Smooth muscle cell (in vitro differentiated cells): ENCODE measurements around the gene MYRFL. TPM values are rescaled to one million over a fixed set of nuclear protein-coding genes. Genes with fewer than 3 reads are reported as not detected.

Source experiments
- DNase-seq: peaks from one replicate; lab custom pipeline; 2025; ENCODE audit not compliant: unreplicated experiment; lab: John Stamatoyannopoulos, UW
- H2AFZ ChIP-seq: fragments of 200-600 bp; sonication (generic); 2 replicates; pipeline ENCODE4 v1.6.0; 2016; ENCODE audit warnings: antibody characterized with exemption, low read depth, mild to moderate bottlenecking
- H3F3A ChIP-seq: fragments of 200-600 bp; sonication (generic); 2 replicates; pipeline ENCODE4 v1.6.0; 2017; ENCODE audit warnings: antibody characterized with exemption, low read depth
- H3K27ac ChIP-seq: fragments of 200-600 bp; sonication (generic); 2 replicates; pipeline ENCODE4 v1.5.1; 2016; ENCODE audit warnings: low read depth, mild to moderate bottlenecking
- H3K27me3 ChIP-seq: fragments of 200-600 bp; sonication (generic); 2 replicates; pipeline ENCODE4 v1.6.1; 2016; ENCODE audit warnings: low read depth, mild to moderate bottlenecking
- H3K36me3 ChIP-seq: fragments of 200-600 bp; sonication (generic); 2 replicates; pipeline ENCODE4 v1.5.1; 2016; ENCODE audit warnings: low read depth
- H3K4me1 ChIP-seq: fragments of 200-600 bp; sonication (generic); 2 replicates; pipeline ENCODE4 v1.5.1; 2016; ENCODE audit warnings: low read depth
- H3K4me2 ChIP-seq: fragments of 200-600 bp; sonication (generic); 2 replicates; pipeline ENCODE4 v1.6.0; 2016; ENCODE audit warnings: mild to moderate bottlenecking
- H3K4me3 ChIP-seq: fragments of 200-600 bp; sonication (generic); 2 replicates; pipeline ENCODE4 v1.5.1; 2016; ENCODE audit warnings: mild to moderate bottlenecking
- H3K79me2 ChIP-seq: fragments of 200-600 bp; sonication (generic); 2 replicates; pipeline ENCODE4 v1.6.0; 2016; ENCODE audit warnings: low read depth, mild to moderate bottlenecking
- H3K9ac ChIP-seq: fragments of 200-600 bp; sonication (generic); 2 replicates; pipeline ENCODE4 v1.6.0; 2016; ENCODE audit warnings: low read depth
- H3K9me3 ChIP-seq: fragments of 200-600 bp; sonication (generic); replicated peaks from 2 replicates; pipeline ENCODE4 v1.5.1; 2016; ENCODE audit warnings: low read depth
- H4K20me1 ChIP-seq: fragments of 200-600 bp; sonication (generic); 2 replicates; pipeline ENCODE4 v1.6.0; 2016; ENCODE audit warnings: low read depth
- WGBS: methylation state at CpG from one replicate; pipeline ENCODE4 v1.1.7; 2016; ENCODE audit warnings: low lambda C conversion rate; 5-methylcytosine and 5-hydroxymethylcytosine counted together
- polyA plus RNA-seq: library from polyadenylated mRNA; unstranded; fragments of >200 nt; fragmentation: Nextera tagmentation; extraction: Ambion mirVana; gene quantifications from 2 replicates; pipeline ENCODE4 v1.2.1, GENCODE V29; 2016
- total RNA-seq: library from RNA; depleted of rRNA; stranded (reverse); fragments of >200 nt; gene quantifications from 2 replicates; pipeline ENCODE4 v1.2.3, GENCODE V29; 2014
- TF ChIP-seq, protein P1 (sequence below): fragments of 200-600 bp; sonication (generic); IDR thresholded peaks from 2 replicates; pipeline ENCODE4 v1.5.1; 2017; ENCODE audit warnings: borderline replicate concordance, mild to moderate bottlenecking, antibody characterized with exemption; ENCODE audit not compliant: insufficient read depth, poor library complexity, severe bottlenecking

Gene MYRFL
- total and polyA plus RNA-seq, 2 experiments from 2014 or later = not detected

DNA sequence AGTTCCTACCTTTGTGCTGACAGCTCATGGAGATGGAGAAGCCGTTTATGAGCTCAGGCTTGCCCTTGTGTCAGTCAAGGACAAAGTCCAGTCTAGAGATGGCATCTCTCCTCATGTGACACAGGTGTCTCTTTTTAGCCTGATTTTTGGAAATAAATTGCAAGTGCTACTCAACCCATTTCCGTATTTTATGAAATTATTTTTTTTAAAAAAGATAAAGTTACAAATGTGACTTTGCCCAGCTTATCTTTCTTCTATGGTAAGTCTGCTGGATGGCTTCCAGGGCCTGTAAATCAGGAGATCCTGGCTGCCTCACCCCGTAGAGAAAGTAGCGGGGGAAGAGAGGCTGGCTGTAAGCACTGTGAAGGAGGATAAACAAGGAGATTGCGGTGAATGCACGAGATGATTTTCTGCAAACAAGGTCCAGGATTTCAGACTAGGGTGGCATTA is 169.7 kb downstream of the MYRFL start:
- no peaks in the 10 kb centered on the region for H3K27me3 ChIP-seq
- H3K4me1 ChIP-seq = no peaks in the 10 kb centered on the region
- H3K4me2 ChIP-seq = no peak overlapping the region
- H3K27ac ChIP-seq = no peak overlapping the region
- 52% methylated on average over 6 of the region's 6 CpGs for WGBS
- TF ChIP-seq, protein P1, sequence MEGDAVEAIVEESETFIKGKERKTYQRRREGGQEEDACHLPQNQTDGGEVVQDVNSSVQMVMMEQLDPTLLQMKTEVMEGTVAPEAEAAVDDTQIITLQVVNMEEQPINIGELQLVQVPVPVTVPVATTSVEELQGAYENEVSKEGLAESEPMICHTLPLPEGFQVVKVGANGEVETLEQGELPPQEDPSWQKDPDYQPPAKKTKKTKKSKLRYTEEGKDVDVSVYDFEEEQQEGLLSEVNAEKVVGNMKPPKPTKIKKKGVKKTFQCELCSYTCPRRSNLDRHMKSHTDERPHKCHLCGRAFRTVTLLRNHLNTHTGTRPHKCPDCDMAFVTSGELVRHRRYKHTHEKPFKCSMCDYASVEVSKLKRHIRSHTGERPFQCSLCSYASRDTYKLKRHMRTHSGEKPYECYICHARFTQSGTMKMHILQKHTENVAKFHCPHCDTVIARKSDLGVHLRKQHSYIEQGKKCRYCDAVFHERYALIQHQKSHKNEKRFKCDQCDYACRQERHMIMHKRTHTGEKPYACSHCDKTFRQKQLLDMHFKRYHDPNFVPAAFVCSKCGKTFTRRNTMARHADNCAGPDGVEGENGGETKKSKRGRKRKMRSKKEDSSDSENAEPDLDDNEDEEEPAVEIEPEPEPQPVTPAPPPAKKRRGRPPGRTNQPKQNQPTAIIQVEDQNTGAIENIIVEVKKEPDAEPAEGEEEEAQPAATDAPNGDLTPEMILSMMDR = no peak
- H2AFZ ChIP-seq = peak overlapping the region; percentile 77
- H3K4me3 ChIP-seq = no peak overlapping the region
- H3F3A ChIP-seq = no peaks in the 10 kb centered on the region
- H3K79me2 ChIP-seq = no peaks in the 10 kb centered on the region
- DNase-seq = no peak
- H3K9ac ChIP-seq = no peak overlapping the region
- H3K9me3 ChIP-seq = no peaks in the 10 kb centered on the region
- H3K36me3 ChIP-seq = no peaks in the 10 kb centered on the region
- H4K20me1 ChIP-seq = no peaks in the 10 kb centered on the region

DNA sequence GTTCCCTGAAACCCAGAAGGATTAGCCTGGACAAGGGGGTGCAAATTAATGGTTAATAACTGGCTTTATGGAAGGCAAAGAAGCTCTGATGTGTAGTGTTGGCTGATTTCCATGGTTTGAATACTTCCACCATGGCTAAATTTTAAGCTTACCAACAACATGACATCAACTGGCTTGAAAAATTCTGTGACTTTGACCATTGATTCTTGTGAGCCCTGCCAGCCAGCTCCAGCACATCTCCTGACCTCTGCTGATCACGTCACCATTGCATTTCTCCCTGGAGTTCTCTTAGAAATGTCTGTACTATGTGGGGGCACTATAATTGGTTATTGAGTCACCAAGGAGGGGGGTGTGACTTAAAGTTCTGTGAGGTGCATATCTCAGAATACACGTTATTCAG is 171.2 kb downstream of the MYRFL start:
- Histone ChIP-seq H3K9ac (no peak overlapping the region), H3K4me2 (no peak overlapping the region), H3K9me3 (no peaks in the 10 kb centered on the region), H3K79me2 (no peaks in the 10 kb centered on the region), H3K4me1 (no peaks in the 10 kb centered on the region), H3K27ac (no peak overlapping the region), H4K20me1 (no peaks in the 10 kb centered on the region), H3K4me3 (no peak overlapping the region), H2AFZ (no peak overlapping the region), H3K27me3 (no peaks in the 10 kb centered on the region), H3K36me3 (no peaks in the 10 kb centered on the region), H3F3A (no peaks in the 10 kb centered on the region)
- DNase-seq = no peak
- TF ChIP-seq, protein P1 = no peak
- WGBS = 92% methylated on average over 2 of the region's 2 CpGs

DNA sequence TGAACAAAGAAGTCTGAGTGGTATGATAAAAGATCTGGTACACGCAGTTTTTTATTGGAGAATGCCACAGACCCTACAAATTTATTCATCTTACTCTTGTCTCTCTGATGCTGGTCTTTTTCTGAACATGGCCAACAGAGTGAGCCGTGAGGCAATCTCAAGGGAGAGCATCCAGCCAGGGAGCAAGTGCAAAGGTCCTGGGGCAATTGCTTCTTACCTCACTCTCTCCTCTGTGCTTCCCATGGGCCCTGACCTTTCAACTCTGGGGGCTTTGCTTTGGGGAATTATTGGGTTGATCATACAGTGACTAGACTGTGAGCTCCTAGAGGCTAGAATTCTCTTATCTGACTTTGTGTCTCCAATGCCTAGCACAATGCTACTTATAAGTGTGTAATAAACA is 171.7 kb downstream of the MYRFL start:
- 100% methylated on average over 2 of the region's 2 CpGs for WGBS
- no peak for DNase-seq
- TF ChIP-seq, protein P1 = no peak

DNA sequence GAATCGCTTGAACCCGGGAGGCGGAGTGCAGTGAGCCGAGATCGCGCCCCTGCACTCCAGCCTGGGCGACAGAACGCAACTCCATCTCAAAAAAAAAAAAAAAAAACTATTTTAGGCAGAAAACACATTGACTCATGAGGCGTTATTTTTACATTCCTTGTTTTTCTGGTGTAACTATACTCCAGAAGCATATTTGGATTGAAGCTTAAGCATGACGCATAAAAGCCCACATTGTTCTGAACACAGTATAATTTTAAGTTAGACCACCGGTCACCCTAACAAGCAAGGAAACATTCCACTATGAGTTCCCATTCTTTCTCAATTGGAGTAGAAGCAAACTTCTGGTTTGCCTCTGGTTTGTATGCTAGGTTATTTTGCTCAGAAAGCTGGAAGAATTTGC is 173.0 kb downstream of the MYRFL start:
- Histone ChIP-seq H3K27me3 (no peaks in the 10 kb centered on the region), H2AFZ (no peak overlapping the region), H3K4me3 (no peak overlapping the region), H3F3A (no peaks in the 10 kb centered on the region), H3K4me2 (no peak overlapping the region), H4K20me1 (no peaks in the 10 kb centered on the region), H3K9me3 (no peaks in the 10 kb centered on the region), H3K27ac (no peak overlapping the region), H3K36me3 (no peaks in the 10 kb centered on the region), H3K79me2 (no peaks in the 10 kb centered on the region), H3K4me1 (no peaks in the 10 kb centered on the region), H3K9ac (no peak overlapping the region)
- TF ChIP-seq, protein P1 = no peak
- DNase-seq = no peak
- WGBS = 98% methylated on average over 11 of the region's 11 CpGs

More for the DNA sequence above, 171.7 kb downstream of the MYRFL start:
- Histone ChIP-seq H3K4me2 (no peak overlapping the region), H4K20me1 (no peaks in the 10 kb centered on the region), H3K4me3 (no peak overlapping the region), H3K27ac (no peak overlapping the region), H3F3A (no peaks in the 10 kb centered on the region), H3K4me1 (no peaks in the 10 kb centered on the region), H3K9me3 (no peaks in the 10 kb centered on the region), H3K9ac (no peak overlapping the region), H3K79me2 (no peaks in the 10 kb centered on the region), H2AFZ (no peak overlapping the region), H3K27me3 (no peaks in the 10 kb centered on the region), H3K36me3 (no peaks in the 10 kb centered on the region)
